ENCODE results near the gene OR4D11. TPM values are rescaled to one million over a fixed set of nuclear protein-coding genes. Genes with fewer than 3 reads are reported as not detected.

Gene OR4D11
- total RNA-seq, 1 experiment from 2014 or later, result not detected

- no peaks in the 10 kb centered on the region for H3K36me3 ChIP-seq (ENCODE audit: control insufficient read depth, insufficient read depth, low read length)
- ChIA-PET CTCF (no interaction called here), POLR2A (no interaction called here)
- H3K27ac ChIP-seq (ENCODE audit: low read length), result no peak overlapping the region
- DNase-seq (ENCODE audit: low read depth, low spot score) (no peak), ATAC-seq (no peak)
- intact Hi-C loops (cut with micrococcal nuclease; ENCODE audit: unreplicated experiment) (no loop called here), in situ Hi-C loops (cut with HindIII; ENCODE audit: low pct_unique_long_range_greater_than_20kb, low sequenced_read_pairs) (no loop called here)
- H3K27me3 ChIP-seq (ENCODE audit: control insufficient read depth, insufficient read depth, low read length), result peaks cover 13% of the 10 kb centered on the region; the same call in 1 of the 2 replicates
- no peaks in the 10 kb centered on the region for H3K4me1 ChIP-seq (ENCODE audit: control insufficient read depth, insufficient read depth, low read length)
- TF ChIP-seq TCF7L2 (IDR thresholded peaks at IDR 0.05; ENCODE audit: low read depth, low read length) (no peak), POLR2AphosphoS5 (IDR thresholded peaks at IDR 0.05; ENCODE audit: low read depth, low read length) (no peak), CTCF (IDR thresholded peaks at IDR 0.05) (no peak)
- BruUV-seq (replicated peaks), result no TSS peak
- no peak overlapping the region for H3K4me3 ChIP-seq (ENCODE audit: low read depth in 2 of 2, low read length in 2 of 2)
- no peaks in the 10 kb centered on the region for H3K9me3 ChIP-seq (ENCODE audit: control insufficient read depth, insufficient read depth, low read depth, low read length)
Measured at GRCh38 chr11:59501931-59502330, 1.4 kb upstream of the OR4D11 start.

GRCh38 chr11:59510941-59511589 lies 7.7 kb downstream of the OR4D11 start, which contains the start of gene OR4D9:
TSS of gene OR4D9 (plus strand) at chr11:59511539. CDS start at chr11:59514913, 3,374 bp downstream.
- BruUV-seq (replicated peaks), result no TSS peak
- H3K27me3 ChIP-seq (ENCODE audit: control insufficient read depth, insufficient read depth, low read length), result peaks cover 4% of the 10 kb centered on the region; the same call in 1 of the 2 replicates
- H3K4me3 ChIP-seq (ENCODE audit: low read depth in 2 of 2, low read length in 2 of 2), result no peak within 1 kb of the TSS
- in situ Hi-C loops (cut with HindIII; ENCODE audit: low pct_unique_long_range_greater_than_20kb, low sequenced_read_pairs) (no loop called here), intact Hi-C loops (cut with micrococcal nuclease; ENCODE audit: unreplicated experiment) (no loop called here)
- no peak for DNase-seq (ENCODE audit: low read depth, low spot score)
- H3K9me3 ChIP-seq (ENCODE audit: control insufficient read depth, insufficient read depth, low read depth, low read length), result no peaks in the 10 kb centered on the region
- ATAC-seq, result no peak
- H3K4me1 ChIP-seq (ENCODE audit: control insufficient read depth, insufficient read depth, low read length), result no peaks in the 10 kb centered on the region
- TF ChIP-seq POLR2AphosphoS5 (IDR thresholded peaks at IDR 0.05; ENCODE audit: low read depth, low read length) (no peak), CTCF (IDR thresholded peaks at IDR 0.05) (no peak), REST (IDR thresholded peaks at IDR 0.05; ENCODE audit: insufficient read depth in 1 of 2, low read depth in 2 of 2, low read length in 1 of 2) (no peak), SIN3A (IDR thresholded peaks at IDR 0.05; ENCODE audit: borderline replicate concordance, insufficient read depth, low read depth, low read length) (no peak), TCF7L2 (IDR thresholded peaks at IDR 0.05; ENCODE audit: low read depth, low read length) (no peak)
- no peak within 1 kb of the TSS for H3K27ac ChIP-seq (ENCODE audit: low read length)
- no peaks in the 10 kb centered on the region for H3K36me3 ChIP-seq (ENCODE audit: control insufficient read depth, insufficient read depth, low read length)
- ChIA-PET POLR2A (no interaction called here), CTCF (no interaction called here)
